Ascending aorta (tissue), 2 donors: ENCODE results near the gene PARP14. TPM values are rescaled to one million over a fixed set of nuclear protein-coding genes. Genes with fewer than 3 reads are reported as not detected.
"Not testable (repeated sequence)": the region's sequence is repeated elsewhere in the genome, so short reads cannot be mapped to it uniquely, and the experiment has no call there.

Source experiments
- DNase-seq, 2 donors: peaks; one replicate each; pipeline ENCODE4 v3.0.0-alpha.2; 2019; ENCODE audit warnings: low spot score in 2 of 2
- H3K27ac ChIP-seq, 2 donors: fragments of 200-600 bp; sonication (generic); one replicate each; pipeline ENCODE4 v1.5.1; 2016 to 2017; ENCODE audit warnings: mild to moderate bottlenecking in 1 of 2
- H3K27me3 ChIP-seq: fragments of 200-600 bp; sonication (generic); one replicate; pipeline ENCODE4 v1.5.1; 2017
- H3K36me3 ChIP-seq, 2 donors: fragments of 200-600 bp; sonication (generic); one replicate each; pipeline ENCODE4 v1.5.1; 2016
- H3K4me1 ChIP-seq, 2 donors: fragments of 200-600 bp; sonication (generic); one replicate each; pipeline ENCODE4 v1.5.1; 2016 to 2017; ENCODE audit warnings: mild to moderate bottlenecking in 1 of 2
- H3K4me3 ChIP-seq, 2 donors: fragments of 200-600 bp; sonication (generic); one replicate each; pipeline ENCODE4 v1.5.1; 2016 to 2017; ENCODE audit warnings: mild to moderate bottlenecking in 1 of 2
- H3K9me3 ChIP-seq, 2 donors: fragments of 200-600 bp; sonication (generic); one replicate each; pipeline ENCODE4 v1.5.1; 2016
- CTCF ChIP-seq, 3 experiments: fragments of 200-600 bp in 2 of 3; fragments of 450-650 bp in 1 of 3; sonication (generic) in 2 of 3; IDR thresholded peaks; one replicate each; pipeline ENCODE4 v1.5.1; 2016 to 2019; ENCODE audit warnings: antibody characterized with exemption in 3 of 3, mild to moderate bottlenecking in 1 of 3, moderate library complexity in 1 of 3
- intact Hi-C: fragments of 100-400 bp; cut with DNase I; formaldehyde crosslinking; loops from one replicate; pipeline ENCODE4 v1.15.1; 2023
- total RNA-seq: library from RNA; depleted of rRNA; stranded (reverse); fragments of >200 nt; gene quantifications from one replicate; pipeline ENCODE4 v1.1.0, GENCODE V29; 2016

Gene PARP14
- total RNA-seq, 1 donor from 2014 or later, result 58.8 TPM

GRCh38 chr3:122743581-122744120 lies 63.0 kb downstream of the PARP14 start:
- TF ChIP-seq CTCF (IDR thresholded peaks at IDR 0.05), result no peak
- H3K4me1 ChIP-seq, result no peaks in the 10 kb centered on the region
- no peak overlapping the region for H3K27ac ChIP-seq
- H3K4me3 ChIP-seq, result no peak overlapping the region
- intact Hi-C loops, result no loop called here
- peaks cover 8 to 38% of the 10 kb centered on the region in 2 donors for H3K36me3 ChIP-seq
- no peaks in the 10 kb centered on the region for H3K9me3 ChIP-seq
- DNase-seq, result no peak
- H3K27me3 ChIP-seq, result no peaks in the 10 kb centered on the region

GRCh38 chr3:122745369-122746021 lies 64.9 kb downstream of the PARP14 start:
- no peak for TF ChIP-seq CTCF (IDR thresholded peaks at IDR 0.05)
- Histone ChIP-seq H3K27ac (no peak overlapping the region), H3K36me3 (peaks cover 3 to 25% of the 10 kb centered on the region in 2 donors), H3K27me3 (no peaks in the 10 kb centered on the region), H3K4me1 (no peaks in the 10 kb centered on the region), H3K4me3 (no peak overlapping the region), H3K9me3 (no peaks in the 10 kb centered on the region)
- DNase-seq, result no peak
- intact Hi-C loops, result no loop called here

- intact Hi-C loops, H3K9me3 ChIP-seq, H3K27ac ChIP-seq, H3K4me3 ChIP-seq, H3K4me1 ChIP-seq, DNase-seq, H3K27me3 ChIP-seq: not testable (repeated sequence)
- H3K36me3 ChIP-seq, result peaks cover 2 to 31% of the 10 kb centered on the region in 2 donors
Observed at GRCh38 chr3:122747295-122747694, 66.7 kb downstream of the PARP14 start.

GRCh38 chr3:122748347-122748746 lies 67.7 kb downstream of the PARP14 start:
- H3K9me3 ChIP-seq, result no peaks in the 10 kb centered on the region
- DNase-seq, result no peak
- no peaks in the 10 kb centered on the region for H3K4me1 ChIP-seq
- H3K27me3 ChIP-seq, result no peaks in the 10 kb centered on the region
- H3K4me3 ChIP-seq, result no peak overlapping the region
- intact Hi-C loops, result no loop called here
- peaks cover 2 to 21% of the 10 kb centered on the region in 2 donors for H3K36me3 ChIP-seq
- TF ChIP-seq CTCF (IDR thresholded peaks at IDR 0.05), result no peak
- H3K27ac ChIP-seq, result no peak overlapping the region

GRCh38 chr3:122754929-122755328 lies 74.3 kb downstream of the PARP14 start:
- Histone ChIP-seq H3K27ac (no peak overlapping the region), H3K4me3 (no peak overlapping the region), H3K27me3 (no peaks in the 10 kb centered on the region), H3K4me1 (no peaks in the 10 kb centered on the region), H3K9me3 (no peaks in the 10 kb centered on the region), H3K36me3 (peaks cover 9 to 24% of the 10 kb centered on the region in 2 donors)
- peak; percentile 23 to 58 (median 50) for TF ChIP-seq CTCF (IDR thresholded peaks at IDR 0.05)
- intact Hi-C loops, result no loop called here
- no peak for DNase-seq

- Histone ChIP-seq H3K36me3 (peaks cover 9 to 24% of the 10 kb centered on the region in 2 donors), H3K4me1 (no peaks in the 10 kb centered on the region), H3K27me3 (no peaks in the 10 kb centered on the region), H3K9me3 (no peaks in the 10 kb centered on the region), H3K4me3 (no peak overlapping the region), H3K27ac (no peak overlapping the region)
- TF ChIP-seq CTCF (IDR thresholded peaks at IDR 0.05), result no peak
- no peak for DNase-seq
- intact Hi-C loops, result no loop called here
Observed at GRCh38 chr3:122755491-122755890, 74.9 kb downstream of the PARP14 start.
